Choroid plexus epithelial cell (primary cell): ENCODE measurements around the gene FGD4.

Experiments used
- DNase-seq: peaks from one replicate; pipeline ENCODE4 v3.0.0-alpha.2; 2010; ENCODE audit warnings: low read depth
- H3K4me3 ChIP-seq: 2 replicates; pipeline ENCODE4 v1.5.1; 2011; ENCODE audit warnings: low read depth, mild to moderate bottlenecking, control low read depth, low read length, moderate library complexity
- CTCF ChIP-seq: conservative IDR thresholded peaks from 2 replicates; pipeline ENCODE4 v1.5.1; 2011; ENCODE audit warnings: low read depth, mild to moderate bottlenecking, control low read depth, inconsistent platforms, low read length, moderate library complexity

The FGD4 gene

GRCh38 chr12:32533971-32534590, 134.7 kb downstream of the FGD4 start:
- no peak for TF ChIP-seq CTCF
- peak; percentile 96 for DNase-seq
- peak overlapping the region; percentile 61 for H3K4me3 ChIP-seq

GRCh38 chr12:32534698-32535097, 135.3 kb downstream of the FGD4 start:
- no peak for TF ChIP-seq CTCF
- DNase-seq, result no peak
- H3K4me3 ChIP-seq, result peak overlapping the region; percentile 61

- peak overlapping the region; percentile 61 for H3K4me3 ChIP-seq
- no peak for TF ChIP-seq CTCF
- peak; percentile 77 for DNase-seq
Observed at GRCh38 chr12:32535288-32535999, 136.1 kb downstream of the FGD4 start.

GRCh38 chr12:32536000-32536345, 136.6 kb downstream of the FGD4 start:
- no peak for TF ChIP-seq CTCF
- DNase-seq, result no peak
- H3K4me3 ChIP-seq, result peak overlapping the region; percentile 61

GRCh38 chr12:32541754-32542374, 142.5 kb downstream of the FGD4 start:
- peak; percentile 78 for DNase-seq
- no peak overlapping the region for H3K4me3 ChIP-seq
- no peak for TF ChIP-seq CTCF

GRCh38 chr12:32542428-32543229, 143.3 kb downstream of the FGD4 start:
- DNase-seq, result no peak
- TF ChIP-seq CTCF, result no peak
- no peak overlapping the region for H3K4me3 ChIP-seq
